Measurements from ENCODE around the gene TAS1R3.

The TAS1R3 gene

GRCh38 chr1:1329304-1330210 is 1.5 kb upstream of the TAS1R3 start:
- Histone ChIP-seq H4K5ac (ENCODE audit: low read length) (no peak overlapping the region), H3K4me2 (ENCODE audit: low read length) (no peak overlapping the region), H3K79me2 (ENCODE audit: control insufficient read depth, insufficient read depth, low read length) (peaks cover 3% of the 10 kb centered on the region), H3K79me1 (ENCODE audit: low read length) (peaks cover 5% of the 10 kb centered on the region), H3K9ac (ENCODE audit: low read length) (no peak overlapping the region), H2BK5ac (ENCODE audit: low read length) (no peak overlapping the region), H3K56ac (ENCODE audit: low read length) (no peak overlapping the region), H2BK120ac (ENCODE audit: low read depth, low read length) (no peak overlapping the region), H4K8ac (ENCODE audit: low read depth, low read length) (no peak overlapping the region), H2BK15ac (replicated peaks; ENCODE audit: low read depth) (no peak overlapping the region), H3K4me1 (ENCODE audit: control insufficient read depth, low read depth, low read length) (no peaks in the 10 kb centered on the region), H3K4ac (ENCODE audit: low read depth, low read length) (no peak overlapping the region), H3K23ac (ENCODE audit: low read length) (peak overlapping the region; percentile 4), H3K36me3 (ENCODE audit: control insufficient read depth, insufficient read depth, low read length) (no peaks in the 10 kb centered on the region), H2AK5ac (ENCODE audit: low read length) (no peak overlapping the region), H3K18ac (ENCODE audit: low read length) (no peak overlapping the region), H3K4me3 (ENCODE audit: low read length) (no peak overlapping the region), H3K27ac (ENCODE audit: low read depth, low read length) (no peak overlapping the region), H3K27me3 (ENCODE audit: insufficient read depth, low read length, poor library complexity) (no peaks in the 10 kb centered on the region)
- no CpG with 5 or more reads among the region's 58 CpGs for WGBS (ENCODE audit: extremely low coverage, insufficient coverage, low lambda C conversion rate)
- no peak for DNase-seq

GRCh38 chr1:1330366-1331067 is 563 bp upstream of the TAS1R3 start:
- Histone ChIP-seq H3K4me3 (ENCODE audit: low read length) (no peak overlapping the region), H3K27ac (ENCODE audit: low read depth, low read length) (no peak overlapping the region), H3K79me2 (ENCODE audit: control insufficient read depth, insufficient read depth, low read length) (peaks cover 2% of the 10 kb centered on the region), H3K23ac (ENCODE audit: low read length) (peak overlapping the region; percentile 45), H3K4me1 (ENCODE audit: control insufficient read depth, low read depth, low read length) (no peaks in the 10 kb centered on the region), H3K79me1 (ENCODE audit: low read length) (peaks cover 4% of the 10 kb centered on the region), H2AK5ac (ENCODE audit: low read length) (no peak overlapping the region), H4K8ac (ENCODE audit: low read depth, low read length) (no peak overlapping the region), H3K36me3 (ENCODE audit: control insufficient read depth, insufficient read depth, low read length) (no peaks in the 10 kb centered on the region), H2BK5ac (ENCODE audit: low read length) (no peak overlapping the region), H3K27me3 (ENCODE audit: insufficient read depth, low read length, poor library complexity) (no peaks in the 10 kb centered on the region), H3K18ac (ENCODE audit: low read length) (no peak overlapping the region), H3K4ac (ENCODE audit: low read depth, low read length) (no peak overlapping the region), H2BK120ac (ENCODE audit: low read depth, low read length) (no peak overlapping the region), H2BK15ac (replicated peaks; ENCODE audit: low read depth) (no peak overlapping the region), H4K5ac (ENCODE audit: low read length) (no peak overlapping the region), H3K56ac (ENCODE audit: low read length) (no peak overlapping the region), H3K9ac (ENCODE audit: low read length) (no peak overlapping the region), H3K4me2 (ENCODE audit: low read length) (no peak overlapping the region)
- DNase-seq: no peak
- no CpG with 5 or more reads among the region's 15 CpGs for WGBS (ENCODE audit: extremely low coverage, insufficient coverage, low lambda C conversion rate)

- Histone ChIP-seq H3K23ac (ENCODE audit: low read length) (no peak overlapping the region), H3K36me3 (ENCODE audit: control insufficient read depth, insufficient read depth, low read length) (no peaks in the 10 kb centered on the region), H2BK5ac (ENCODE audit: low read length) (no peak overlapping the region), H3K79me2 (ENCODE audit: control insufficient read depth, insufficient read depth, low read length) (no peaks in the 10 kb centered on the region), H3K18ac (ENCODE audit: low read length) (no peak overlapping the region), H2BK15ac (replicated peaks; ENCODE audit: low read depth) (no peak overlapping the region), H3K4me2 (ENCODE audit: low read length) (no peak overlapping the region), H4K5ac (ENCODE audit: low read length) (no peak overlapping the region), H2BK120ac (ENCODE audit: low read depth, low read length) (no peak overlapping the region), H3K27me3 (ENCODE audit: insufficient read depth, low read length, poor library complexity) (no peaks in the 10 kb centered on the region), H3K79me1 (ENCODE audit: low read length) (no peaks in the 10 kb centered on the region), H3K9ac (ENCODE audit: low read length) (no peak overlapping the region), H3K4me1 (ENCODE audit: control insufficient read depth, low read depth, low read length) (no peaks in the 10 kb centered on the region), H2AK5ac (ENCODE audit: low read length) (no peak overlapping the region), H3K4me3 (ENCODE audit: low read length) (no peak overlapping the region), H3K4ac (ENCODE audit: low read depth, low read length) (no peak overlapping the region), H4K8ac (ENCODE audit: low read depth, low read length) (no peak overlapping the region), H3K27ac (ENCODE audit: low read depth, low read length) (no peak overlapping the region), H3K56ac (ENCODE audit: low read length) (no peak overlapping the region)
- DNase-seq: no peak
- WGBS (ENCODE audit: extremely low coverage, insufficient coverage, low lambda C conversion rate): no CpG with 5 or more reads among the region's 57 CpGs
These were observed 1.1 kb downstream of the TAS1R3 start for GRCh38 chr1:1332031-1332755.

GRCh38 chr1:1332774-1333480 is 1.8 kb downstream of the TAS1R3 start:
- Histone ChIP-seq H2BK5ac (ENCODE audit: low read length) (no peak overlapping the region), H2AK5ac (ENCODE audit: low read length) (no peak overlapping the region), H2BK120ac (ENCODE audit: low read depth, low read length) (no peak overlapping the region), H3K4ac (ENCODE audit: low read depth, low read length) (no peak overlapping the region), H3K79me1 (ENCODE audit: low read length) (no peaks in the 10 kb centered on the region), H3K27me3 (ENCODE audit: insufficient read depth, low read length, poor library complexity) (no peaks in the 10 kb centered on the region), H3K18ac (ENCODE audit: low read length) (no peak overlapping the region), H3K36me3 (ENCODE audit: control insufficient read depth, insufficient read depth, low read length) (no peaks in the 10 kb centered on the region), H4K8ac (ENCODE audit: low read depth, low read length) (no peak overlapping the region), H3K79me2 (ENCODE audit: control insufficient read depth, insufficient read depth, low read length) (no peaks in the 10 kb centered on the region), H3K23ac (ENCODE audit: low read length) (no peak overlapping the region), H3K9ac (ENCODE audit: low read length) (no peak overlapping the region), H2BK15ac (replicated peaks; ENCODE audit: low read depth) (no peak overlapping the region), H3K27ac (ENCODE audit: low read depth, low read length) (no peak overlapping the region), H3K4me1 (ENCODE audit: control insufficient read depth, low read depth, low read length) (no peaks in the 10 kb centered on the region), H3K56ac (ENCODE audit: low read length) (no peak overlapping the region), H3K4me2 (ENCODE audit: low read length) (no peak overlapping the region), H4K5ac (ENCODE audit: low read length) (no peak overlapping the region), H3K4me3 (ENCODE audit: low read length) (no peak overlapping the region)
- no peak for DNase-seq
- WGBS (ENCODE audit: extremely low coverage, insufficient coverage, low lambda C conversion rate): no CpG with 5 or more reads among the region's 48 CpGs

GRCh38 chr1:1333551-1334241 is 2.6 kb downstream of the TAS1R3 start:
- Histone ChIP-seq H3K79me1 (ENCODE audit: low read length) (no peaks in the 10 kb centered on the region), H3K4ac (ENCODE audit: low read depth, low read length) (no peak overlapping the region), H2BK5ac (ENCODE audit: low read length) (no peak overlapping the region), H3K4me1 (ENCODE audit: control insufficient read depth, low read depth, low read length) (no peaks in the 10 kb centered on the region), H3K36me3 (ENCODE audit: control insufficient read depth, insufficient read depth, low read length) (no peaks in the 10 kb centered on the region), H3K27ac (ENCODE audit: low read depth, low read length) (no peak overlapping the region), H4K5ac (ENCODE audit: low read length) (no peak overlapping the region), H3K4me3 (ENCODE audit: low read length) (no peak overlapping the region), H4K8ac (ENCODE audit: low read depth, low read length) (no peak overlapping the region), H3K9ac (ENCODE audit: low read length) (no peak overlapping the region), H3K18ac (ENCODE audit: low read length) (no peak overlapping the region), H2BK15ac (replicated peaks; ENCODE audit: low read depth) (no peak overlapping the region), H3K23ac (ENCODE audit: low read length) (no peak overlapping the region), H2BK120ac (ENCODE audit: low read depth, low read length) (no peak overlapping the region), H3K56ac (ENCODE audit: low read length) (no peak overlapping the region), H2AK5ac (ENCODE audit: low read length) (no peak overlapping the region), H3K4me2 (ENCODE audit: low read length) (no peak overlapping the region), H3K79me2 (ENCODE audit: control insufficient read depth, insufficient read depth, low read length) (no peaks in the 10 kb centered on the region), H3K27me3 (ENCODE audit: insufficient read depth, low read length, poor library complexity) (no peaks in the 10 kb centered on the region)
- no CpG with 5 or more reads among the region's 36 CpGs for WGBS (ENCODE audit: extremely low coverage, insufficient coverage, low lambda C conversion rate)
- DNase-seq: no peak
